GM18520 (cell line): ENCODE results near the gene AKAP13.

Experiments used
- ATAC-seq: cut with Tn5 transposase; IDR thresholded peaks from one replicate; pipeline ENCODE4 v1.9.1; 2021; ENCODE audit not compliant: unreplicated experiment

The AKAP13 gene

DNA sequence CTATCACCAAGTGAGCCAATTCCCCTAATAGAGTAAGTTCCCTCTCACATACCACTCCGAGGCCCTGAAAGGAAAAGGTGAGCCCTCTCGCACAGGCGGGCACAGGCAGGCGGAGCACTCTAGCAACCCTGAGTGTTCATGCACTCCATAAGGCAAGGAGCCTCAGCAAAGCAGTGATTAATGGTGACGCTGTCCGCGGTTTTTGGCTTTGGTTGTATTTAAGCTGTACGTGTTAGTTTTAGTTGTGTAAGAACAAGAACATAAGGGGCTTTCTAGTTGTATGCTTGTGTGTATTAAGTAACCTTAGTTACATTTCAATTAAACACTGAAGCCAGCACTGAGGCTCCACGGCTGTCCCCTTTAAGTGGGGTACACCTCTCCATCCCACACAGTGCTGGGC, 381.2 kb downstream of the AKAP13 start:
- no peak for ATAC-seq

DNA sequence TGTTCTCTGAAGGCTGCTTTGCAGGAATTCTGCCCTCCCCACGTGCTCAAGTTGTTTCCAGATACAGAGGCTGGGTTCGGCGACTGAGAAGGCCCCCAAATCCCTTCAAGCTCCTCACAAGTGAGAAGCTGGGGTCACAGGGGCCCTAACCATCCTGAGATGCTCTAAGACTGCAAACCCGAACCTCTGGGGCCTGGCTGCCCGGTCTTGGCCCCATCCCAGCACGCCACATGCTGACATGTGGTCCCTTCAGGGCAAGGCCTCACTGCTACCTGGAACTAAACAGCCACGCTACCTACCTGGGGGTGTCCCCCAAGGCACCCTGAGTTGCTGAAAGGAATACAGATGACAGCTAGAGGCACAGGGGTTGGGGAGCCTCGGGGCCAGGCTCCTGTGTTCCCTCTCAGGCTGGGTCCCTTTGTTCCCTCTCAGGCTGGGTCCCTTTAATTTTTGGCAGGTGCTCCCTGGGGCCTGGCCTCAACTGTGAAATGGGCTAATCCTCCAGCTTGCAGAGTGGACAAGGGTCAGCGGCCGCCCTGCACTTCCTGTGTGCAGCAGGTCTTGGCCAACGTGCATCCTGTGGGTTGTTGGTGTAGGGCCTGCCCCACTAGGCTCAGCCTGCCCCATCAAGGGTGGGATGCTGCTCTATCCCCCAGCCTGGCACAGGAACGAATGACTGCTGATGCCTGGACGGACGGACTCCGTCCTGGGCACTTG, 381.8 kb downstream of the AKAP13 start:
- ATAC-seq, result no peak

DNA sequence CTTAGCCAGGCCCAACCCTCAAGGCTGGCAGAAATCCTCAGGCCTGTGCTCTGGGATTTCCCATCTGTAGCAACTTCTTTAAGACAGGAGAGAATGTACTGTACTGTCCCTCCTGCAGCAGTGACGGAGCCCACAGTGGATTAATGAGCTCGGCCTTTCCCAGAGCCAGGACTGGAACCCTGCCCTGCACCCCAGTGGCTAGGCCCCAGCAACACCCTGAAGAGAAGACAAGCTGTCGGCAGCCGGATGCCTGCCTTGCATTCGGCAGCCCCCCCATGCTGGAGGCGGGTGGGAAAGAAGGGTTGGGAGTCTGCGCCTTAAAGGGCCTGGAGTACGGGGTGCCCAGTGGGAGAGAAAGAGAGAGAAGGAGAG, 382.3 kb downstream of the AKAP13 start:
- ATAC-seq, result no peak

DNA sequence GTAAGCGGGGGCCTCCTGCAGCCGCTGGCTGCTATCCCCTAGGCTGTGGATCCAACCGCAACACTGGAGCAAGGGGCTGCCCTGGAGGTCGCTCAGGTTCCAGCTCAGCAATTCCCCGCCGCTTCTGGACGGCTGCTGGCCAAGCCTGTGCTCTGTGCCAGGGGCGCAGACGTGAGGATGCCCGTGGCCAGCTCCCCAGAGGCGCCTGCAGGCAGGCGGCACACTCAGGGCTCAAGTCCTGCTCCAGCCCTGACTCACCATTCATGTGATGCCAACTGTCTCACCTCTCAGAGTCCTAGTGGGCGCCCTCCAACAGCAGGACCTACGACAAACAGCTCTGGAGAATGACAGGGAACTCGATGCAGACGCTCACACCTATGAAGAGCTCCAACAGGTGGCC, 382.8 kb downstream of the AKAP13 start:
- ATAC-seq, result no peak

DNA sequence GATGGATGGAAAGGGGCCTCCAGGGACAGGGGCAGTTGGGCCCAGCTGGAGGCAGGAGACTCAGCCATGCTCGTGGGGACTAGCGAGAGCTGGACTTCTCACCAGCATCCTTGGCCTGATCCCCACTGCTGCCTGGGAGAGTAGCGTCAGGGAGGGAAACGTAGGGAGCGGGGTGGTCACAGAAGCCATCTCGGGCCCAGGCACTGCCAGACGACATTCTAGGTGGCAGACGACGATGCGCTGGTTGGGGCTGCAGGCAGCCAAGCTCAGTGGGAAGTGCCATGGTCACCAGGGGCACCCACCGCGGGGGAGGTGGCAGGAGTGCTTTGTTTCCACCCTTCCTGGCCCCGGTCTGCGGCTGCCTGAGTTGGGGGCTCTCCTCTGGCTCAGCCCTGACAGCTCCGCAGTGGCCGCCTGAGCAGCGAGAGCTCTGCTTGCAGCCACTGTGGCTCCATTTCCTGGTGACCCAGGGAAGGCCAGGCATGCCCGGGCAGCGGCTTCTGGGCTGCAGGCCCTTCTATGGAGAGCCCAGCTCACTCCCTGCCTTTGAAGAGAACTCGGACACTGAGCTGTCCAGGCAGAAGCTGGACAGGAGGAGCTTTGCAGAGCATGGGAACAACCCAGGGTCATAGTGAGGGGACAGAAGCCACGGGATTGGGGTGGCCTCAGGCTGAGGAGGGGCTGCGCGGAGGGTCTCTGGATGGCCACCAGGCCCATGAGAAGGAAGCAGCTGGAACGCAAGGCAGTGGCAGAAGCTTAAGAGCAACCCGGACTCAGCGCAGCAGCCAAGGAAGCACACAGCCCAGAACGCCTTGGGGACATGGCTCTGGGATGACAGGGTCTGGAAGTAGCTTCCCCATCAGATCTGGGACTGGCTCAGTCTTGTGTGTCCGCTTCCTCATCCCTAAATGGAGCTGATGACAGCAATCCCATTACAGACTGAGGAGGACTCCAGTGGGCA, 383.6 kb downstream of the AKAP13 start:
- ATAC-seq, result no peak

DNA sequence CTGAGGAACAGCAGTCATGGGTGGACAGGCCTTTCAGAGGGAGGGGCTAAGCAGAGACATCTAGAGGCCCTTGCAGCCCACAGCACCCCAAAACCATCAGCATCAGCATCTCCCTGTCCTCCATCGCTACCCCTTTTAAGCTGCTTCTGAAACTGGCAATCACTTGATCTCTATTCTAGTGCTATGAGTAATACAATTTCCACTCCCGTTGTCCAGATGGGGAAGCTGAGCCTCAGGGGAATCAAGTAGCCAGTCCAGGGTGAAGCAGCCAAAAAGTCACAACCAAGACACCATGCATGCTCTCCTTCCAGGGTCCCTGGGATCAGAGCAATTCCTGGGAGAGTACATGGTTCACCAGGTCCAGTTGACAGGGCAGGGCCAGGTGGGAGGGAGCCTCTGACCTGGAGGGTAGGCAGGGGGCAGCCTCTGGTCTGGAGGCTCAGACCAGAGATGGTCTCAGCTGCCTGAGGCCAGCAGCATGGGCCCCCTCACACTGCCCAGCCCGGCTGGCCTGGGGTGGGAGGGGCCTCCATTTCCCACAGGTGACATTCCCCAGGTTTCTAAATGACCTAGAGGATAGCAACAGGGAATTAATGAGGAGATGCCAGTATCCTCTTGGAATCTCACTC, 384.4 kb downstream of the AKAP13 start:
- no peak for ATAC-seq

DNA sequence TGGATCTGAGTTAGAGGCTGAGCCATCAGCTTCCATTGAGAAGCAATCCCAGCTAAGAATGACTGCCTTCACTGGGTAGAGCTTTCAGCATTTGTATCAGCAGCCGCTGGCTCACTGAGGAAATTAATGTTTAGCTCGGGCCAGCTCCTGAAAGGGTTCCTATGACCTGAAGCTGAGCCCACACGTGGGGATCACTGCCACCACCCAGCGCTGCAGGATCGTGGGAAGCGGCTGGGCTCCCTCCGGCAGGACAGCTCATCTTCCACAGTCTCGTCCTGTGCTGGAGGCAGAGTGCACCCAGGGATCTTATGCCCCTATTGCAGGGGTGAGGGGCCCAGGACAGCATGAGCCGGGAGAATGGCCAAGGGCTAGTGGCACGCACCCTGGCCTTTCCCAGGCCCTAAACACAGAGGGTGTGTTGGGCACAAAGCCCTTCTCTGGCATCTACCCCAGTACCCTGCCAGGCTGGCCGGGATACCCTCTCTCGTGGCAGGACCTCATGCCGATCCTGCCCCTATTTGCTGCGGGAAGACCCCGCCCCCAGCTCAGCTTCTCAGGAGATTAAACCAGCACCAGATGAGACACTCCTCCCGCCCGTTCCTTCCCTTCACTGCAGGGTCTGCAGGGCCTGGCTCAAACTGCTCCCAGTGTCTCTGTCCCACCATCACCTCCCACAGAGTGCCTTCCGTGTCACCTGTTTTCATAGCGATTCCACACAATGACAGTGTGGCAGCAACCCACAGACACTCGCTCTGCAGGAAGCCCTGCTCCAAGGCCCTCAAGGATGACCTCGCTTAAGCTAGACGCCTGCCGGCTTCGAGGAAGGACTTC, 385.8 kb downstream of the AKAP13 start:
- no peak for ATAC-seq

DNA sequence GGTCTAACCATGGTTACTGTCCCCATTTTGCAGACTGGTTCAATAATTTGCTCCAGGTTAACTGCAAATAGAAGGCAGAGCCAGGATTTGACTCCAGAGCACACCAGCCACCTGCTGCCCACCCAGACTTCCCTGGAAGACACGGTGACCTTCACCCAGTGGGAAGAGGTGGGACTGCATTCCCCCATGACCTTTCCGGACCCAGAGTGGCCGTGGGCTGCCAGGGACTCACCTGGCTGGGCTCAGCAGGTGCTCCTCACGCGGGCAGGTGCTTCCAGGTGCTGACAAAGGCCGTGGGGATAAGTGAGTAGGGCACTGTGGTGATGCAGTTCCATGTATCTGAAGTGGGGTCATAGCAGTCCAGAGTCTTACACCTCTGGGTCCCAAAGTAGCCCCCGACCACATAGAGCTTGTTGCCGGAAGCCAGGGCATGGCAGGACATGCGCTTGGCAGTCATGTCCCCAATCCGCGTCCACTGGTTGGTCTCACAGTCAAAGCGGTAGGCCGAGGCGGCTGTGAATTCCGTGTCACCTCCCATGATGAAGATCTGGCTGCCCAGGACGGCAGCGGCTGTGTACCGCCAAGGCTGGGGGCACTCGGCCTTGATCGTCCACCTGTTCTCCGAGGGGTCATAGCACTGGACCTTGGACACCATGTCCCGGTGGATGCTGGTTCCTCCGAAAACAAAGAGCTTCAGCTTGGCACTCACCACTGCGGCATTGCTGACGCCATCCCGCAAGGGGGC, 387.6 kb downstream of the AKAP13 start:
- ATAC-seq, result no peak

DNA sequence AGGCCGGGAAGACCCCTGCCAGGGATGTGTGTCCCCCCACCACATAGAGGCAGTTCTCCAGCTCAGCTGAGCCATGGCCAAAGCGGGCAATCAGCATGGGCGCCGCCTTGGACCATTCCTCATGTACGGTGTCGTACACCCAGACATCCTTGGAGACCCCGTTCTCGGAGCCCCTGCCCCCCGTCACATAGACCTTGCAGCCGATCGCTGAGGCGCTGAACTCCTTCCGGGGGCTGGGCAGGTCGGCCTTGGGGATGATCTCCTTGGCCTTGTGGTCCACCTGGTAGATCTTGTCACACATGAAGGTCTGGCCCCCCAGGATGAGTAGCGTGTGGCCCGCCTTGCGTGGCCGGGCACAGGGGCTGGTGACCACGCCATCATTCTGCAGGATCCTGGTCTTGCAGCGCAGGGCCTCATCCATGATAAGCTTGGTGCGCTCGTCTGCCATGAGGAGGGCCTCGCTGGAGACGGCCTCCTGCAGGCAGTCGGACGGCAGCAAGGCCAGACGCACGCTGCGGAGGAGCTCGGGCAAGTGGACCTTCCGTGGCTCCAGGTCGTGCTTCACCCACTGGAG, 388.3 kb downstream of the AKAP13 start:
- no peak for ATAC-seq

DNA sequence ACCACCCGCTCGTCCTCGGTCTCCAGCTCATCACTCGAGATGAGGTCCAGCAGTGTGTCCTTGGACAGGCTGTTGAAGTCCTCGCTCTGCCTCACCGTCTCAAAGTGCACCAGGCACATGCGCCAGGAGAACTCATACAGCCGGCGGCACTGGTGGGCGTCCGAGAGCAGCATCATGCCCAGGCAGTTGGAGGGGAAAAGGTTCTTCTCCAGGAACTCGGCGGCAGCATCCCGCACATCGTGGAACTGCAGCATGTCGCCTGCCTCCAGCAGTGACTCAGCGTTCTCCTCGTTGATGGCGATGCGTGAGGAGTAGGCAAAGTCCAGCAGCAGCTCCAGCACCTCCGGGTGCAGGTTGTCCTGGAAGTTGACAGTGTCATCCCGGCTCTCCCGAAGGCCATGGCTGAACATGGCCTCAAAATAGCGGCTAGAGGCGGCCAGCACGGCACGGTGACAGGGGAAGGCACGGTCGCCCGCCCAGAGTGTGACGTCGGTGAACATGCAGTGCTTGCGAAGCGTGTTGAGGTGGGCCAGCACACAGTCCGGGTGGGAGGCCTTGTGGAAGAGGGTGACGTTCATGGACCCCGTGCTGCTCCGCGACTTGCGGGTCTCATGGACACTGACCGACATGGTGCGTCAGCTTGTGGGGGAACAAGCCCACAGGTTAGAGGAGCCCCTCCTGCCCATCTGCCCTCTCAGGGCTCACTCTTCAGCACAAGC, 388.9 kb downstream of the AKAP13 start:
- ATAC-seq, result no peak

DNA sequence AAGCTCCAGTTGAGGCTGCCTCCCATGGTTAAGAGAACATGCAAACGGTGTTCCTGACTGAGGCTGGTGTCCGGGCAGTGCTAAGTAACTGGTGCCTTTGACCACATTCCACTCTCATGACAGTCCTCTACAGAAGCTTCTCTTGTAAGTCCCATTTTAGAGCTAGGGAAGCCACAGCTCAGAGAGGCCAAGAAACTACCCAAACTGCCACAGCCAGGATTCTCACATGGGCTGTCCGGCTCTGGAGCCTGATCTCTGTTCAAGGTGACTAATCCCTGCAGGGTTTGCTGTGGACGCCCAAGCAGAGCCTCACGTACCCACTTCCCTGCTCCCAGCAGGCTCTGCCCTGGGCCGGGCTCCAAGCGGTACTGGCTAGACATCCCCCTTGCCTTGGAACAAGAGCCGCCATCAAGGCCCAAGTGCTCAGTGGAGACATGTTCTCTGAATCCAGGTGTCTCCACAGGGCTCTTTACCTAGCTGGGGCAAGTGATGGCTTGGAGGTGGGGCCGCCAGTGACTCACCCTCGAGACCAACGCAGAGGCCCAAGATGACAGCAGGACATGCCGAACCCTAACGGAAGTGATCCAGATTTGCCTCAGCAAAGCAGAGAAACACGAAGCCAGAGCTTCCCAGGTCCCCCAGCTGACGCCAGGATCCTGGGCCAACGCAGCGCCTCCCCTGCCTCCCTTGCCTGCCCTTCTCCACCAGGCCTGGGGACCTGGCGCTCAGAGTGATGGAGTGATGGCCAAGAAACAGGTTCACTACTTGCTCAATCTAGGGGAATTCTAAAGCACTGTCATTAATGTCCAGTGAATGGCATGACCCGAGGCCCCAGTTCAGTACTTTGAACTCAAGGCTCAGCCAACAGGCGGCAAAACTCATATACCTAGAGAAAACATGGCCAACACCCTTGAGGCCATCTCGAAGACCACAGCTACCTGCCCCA, 390.0 kb downstream of the AKAP13 start:
- ATAC-seq, result no peak

DNA sequence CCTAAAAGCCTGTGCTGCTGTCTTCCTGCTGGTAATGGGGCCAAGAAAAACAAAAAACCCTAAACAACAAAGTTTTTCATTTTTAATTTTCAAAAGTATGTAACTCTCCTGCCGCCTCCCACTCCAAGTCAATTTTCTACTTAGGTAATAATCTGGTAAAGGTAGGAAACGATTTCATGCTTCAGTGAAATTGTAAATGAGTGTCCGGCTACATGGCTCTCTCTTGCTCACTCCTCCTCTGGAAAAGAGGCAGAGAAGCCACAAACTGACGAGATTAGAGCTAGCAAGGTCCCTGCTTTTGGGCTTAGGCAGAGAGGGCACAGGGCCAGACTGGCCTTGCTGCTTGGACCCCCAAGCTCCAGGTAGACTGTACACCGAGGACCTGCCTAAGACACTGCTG, 390.9 kb downstream of the AKAP13 start:
- no peak for ATAC-seq

DNA sequence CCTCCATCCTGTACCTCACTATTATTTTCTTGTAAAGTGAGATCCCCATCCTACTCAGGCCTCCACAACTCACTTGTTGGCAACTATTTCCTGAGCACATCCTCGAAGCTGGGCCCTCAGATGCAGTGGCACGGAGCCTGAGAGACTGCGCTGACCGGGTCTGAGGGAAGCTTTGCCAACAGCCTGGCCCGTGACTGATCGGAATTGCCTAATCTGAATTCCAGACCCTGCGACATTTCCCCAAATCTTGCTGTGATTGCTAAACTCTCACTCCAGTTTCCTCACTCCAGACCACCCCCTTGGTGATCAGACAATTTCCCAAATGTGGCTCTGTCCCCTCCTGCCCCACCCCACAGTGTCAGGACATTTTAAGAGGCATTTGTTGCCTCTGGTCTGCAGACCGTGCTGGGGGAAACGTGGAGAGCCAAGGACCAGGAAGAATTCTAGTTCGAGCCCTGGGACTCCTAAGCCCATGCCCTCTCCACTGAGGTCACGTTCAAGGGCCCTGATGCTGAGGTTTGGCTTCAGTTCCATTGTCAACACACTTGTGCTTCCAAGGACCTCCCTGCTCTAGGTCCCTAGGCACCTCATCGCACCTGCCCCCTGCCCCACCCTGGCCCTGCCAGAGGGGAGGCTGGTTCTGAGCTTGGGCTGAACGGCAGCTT, 391.5 kb downstream of the AKAP13 start:
- ATAC-seq, result no peak

DNA sequence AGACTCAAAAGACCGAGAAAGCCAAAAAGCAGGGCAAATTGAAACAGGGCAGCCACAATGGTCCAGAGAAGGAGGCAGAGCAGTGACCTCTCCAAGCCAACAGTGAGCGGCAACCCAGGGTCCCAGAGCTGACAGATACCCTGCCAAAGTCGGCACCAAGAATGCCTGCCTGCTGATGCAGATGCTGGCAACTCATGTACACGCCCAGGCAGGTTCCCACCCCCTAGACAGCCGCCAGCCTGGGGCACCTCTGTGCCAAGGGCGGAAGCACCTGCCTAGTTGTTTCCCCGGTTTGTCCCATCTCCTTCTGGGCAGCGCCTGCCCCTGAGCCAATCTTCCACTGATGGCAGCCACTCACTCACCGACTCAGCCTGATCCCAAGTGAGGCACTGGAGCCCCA, 392.3 kb downstream of the AKAP13 start:
- no peak for ATAC-seq

DNA sequence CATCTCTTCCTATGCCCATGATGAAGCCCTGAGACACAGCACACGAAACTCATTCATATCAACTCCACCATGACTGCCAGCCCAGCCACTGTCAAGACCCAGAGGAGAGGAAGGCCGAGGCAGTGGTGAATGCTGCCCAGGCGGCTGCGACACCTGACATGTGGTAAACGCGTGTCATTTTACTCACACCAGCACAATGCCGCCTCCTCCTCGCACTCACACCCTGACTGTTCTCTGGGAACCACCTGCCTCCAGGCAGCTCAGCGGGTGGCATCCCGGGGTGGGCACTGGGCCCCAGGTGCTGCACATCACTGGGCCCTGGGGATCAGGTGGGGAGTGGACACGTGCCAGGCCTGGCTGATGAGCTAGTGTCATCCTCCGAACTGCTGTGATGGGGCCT, 392.8 kb downstream of the AKAP13 start:
- ATAC-seq, result no peak

DNA sequence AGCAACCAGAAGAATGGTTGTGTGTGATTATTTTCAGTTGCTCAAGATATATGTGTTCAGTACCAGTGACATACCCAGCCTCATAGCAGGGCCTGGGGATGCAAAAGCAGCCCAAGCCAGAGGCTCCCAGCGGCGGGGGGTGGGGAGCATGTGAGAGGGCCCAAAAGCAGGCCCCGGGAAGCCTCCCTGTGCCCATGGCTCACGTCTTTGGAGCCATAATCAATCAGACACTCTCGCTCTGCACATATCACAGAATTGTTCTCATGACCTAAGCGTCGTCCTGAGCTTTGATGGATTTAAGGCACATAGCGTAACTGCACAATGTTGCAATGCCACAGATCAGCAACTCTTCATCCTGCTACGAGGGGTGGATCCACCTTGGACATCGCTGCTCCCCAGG, 393.6 kb downstream of the AKAP13 start:
- no peak for ATAC-seq

DNA sequence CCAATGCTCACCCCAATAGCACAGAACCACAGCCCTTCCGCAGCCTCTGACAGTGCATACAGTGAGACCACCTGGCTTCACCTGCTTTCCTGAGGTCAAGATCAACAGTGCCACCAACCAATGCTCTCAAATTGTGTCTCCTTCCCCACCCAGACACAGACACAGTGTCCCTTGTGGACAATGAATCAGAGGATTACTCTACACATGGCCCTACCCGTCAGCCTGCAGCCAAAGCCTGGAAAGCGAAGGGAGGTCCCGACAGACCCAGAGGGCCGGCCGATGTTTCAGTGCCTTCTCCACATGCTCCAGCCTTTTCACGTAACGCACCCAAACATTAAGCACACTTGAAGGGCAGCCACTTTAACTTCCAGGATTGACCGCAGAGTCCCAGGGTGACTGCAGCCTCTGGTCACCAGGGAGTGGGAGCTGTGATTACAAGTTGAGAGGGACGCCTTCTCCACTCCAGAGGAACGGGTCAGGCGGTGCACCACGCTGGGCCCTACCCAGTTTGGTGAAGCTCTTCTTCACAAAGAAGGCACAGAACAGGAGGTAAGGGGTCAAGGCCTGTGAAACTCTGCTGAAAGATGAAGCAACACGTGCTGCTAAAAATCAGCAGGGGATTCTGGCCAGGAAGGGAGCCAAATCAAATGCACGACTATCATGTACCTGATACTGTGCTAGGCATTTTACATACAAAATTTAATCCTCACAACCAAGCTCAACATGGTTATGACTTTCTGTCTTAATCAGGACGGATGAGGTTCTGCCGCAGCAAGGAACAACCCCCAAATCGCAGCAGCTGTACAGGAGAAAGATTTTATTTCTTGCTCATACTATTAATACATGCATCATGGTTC, 397.1 kb downstream of the AKAP13 start:
- ATAC-seq, result no peak
